Activated T-helper 2 cell treated with anti-CD3 and anti-CD28 coated beads, Interferon-gamma antibody, Interleukin-2, Interleukin-4, amounts not matched to agents 10 μg/mL and 5 μg/mL and 100 μg/mL, durations not matched to agents 14 hours and 24 hours and 36 hours (primary cell): ENCODE data around the gene MSLN. TPM values are rescaled to one million over a fixed set of nuclear protein-coding genes. Genes with fewer than 3 reads are reported as not detected.
"Not testable (repeated sequence)": the region's sequence is repeated elsewhere in the genome, so short reads cannot be mapped to it uniquely, and the experiment has no call there.

Source experiments
- DNase-seq: peaks from one replicate; pipeline ENCODE4 v3.0.0; 2021; ENCODE audit warnings: low spot score
- H3K27ac Mint-ChIP-seq: one replicate; pipeline ENCODE4 v1.8.0; 2021; ENCODE audit warnings: mixed read lengths
- H3K27me3 Mint-ChIP-seq: one replicate; pipeline ENCODE4 v1.8.0; 2021; ENCODE audit warnings: low read depth, mixed read lengths
- H3K36me3 Mint-ChIP-seq: one replicate; pipeline ENCODE4 v1.8.0; 2021; ENCODE audit warnings: low read depth, mixed read lengths
- H3K4me1 Mint-ChIP-seq: one replicate; pipeline ENCODE4 v1.8.0; 2021; ENCODE audit warnings: low read depth, mixed read lengths
- H3K4me3 Mint-ChIP-seq: one replicate; pipeline ENCODE4 v1.8.0; 2021; ENCODE audit warnings: low read depth, mild to moderate bottlenecking, moderate library complexity, mixed read lengths
- H3K9me3 Mint-ChIP-seq: one replicate; pipeline ENCODE4 v1.8.0; 2021; ENCODE audit warnings: mixed read lengths
- intact Hi-C: fragments of 100-400 bp; cut with micrococcal nuclease; formaldehyde crosslinking; loops from one replicate; pipeline ENCODE4 v1.15.1; 2023
- total RNA-seq: library from RNA; stranded (reverse); gene quantifications from 2 replicates; pipeline ENCODE4 v1.2.3, GENCODE V29; 2022

Gene MSLN
- not detected in 2 replicates for total RNA-seq

- Mint-ChIP-seq H3K9me3 (no peaks in the 10 kb centered on the region), H3K27me3 (no peaks in the 10 kb centered on the region), H3K4me1 (no peaks in the 10 kb centered on the region), H3K36me3 (no peaks in the 10 kb centered on the region), H3K4me3 (no peak within 1 kb of the TSS), H3K27ac (no peak within 1 kb of the TSS)
- intact Hi-C loops = no loop called here
- no peak for DNase-seq
These were observed at the start of gene MSLN for GRCh38 chr16:760545-761343. MSLN (plus strand) TSS chr16:760734; CDS start chr16:762681, 1,947 bp downstream.

- no peak overlapping the region for H3K4me3 Mint-ChIP-seq
These were observed 49.5 kb upstream of the MSLN start for GRCh38 chr16:711084-711483.

DNA sequence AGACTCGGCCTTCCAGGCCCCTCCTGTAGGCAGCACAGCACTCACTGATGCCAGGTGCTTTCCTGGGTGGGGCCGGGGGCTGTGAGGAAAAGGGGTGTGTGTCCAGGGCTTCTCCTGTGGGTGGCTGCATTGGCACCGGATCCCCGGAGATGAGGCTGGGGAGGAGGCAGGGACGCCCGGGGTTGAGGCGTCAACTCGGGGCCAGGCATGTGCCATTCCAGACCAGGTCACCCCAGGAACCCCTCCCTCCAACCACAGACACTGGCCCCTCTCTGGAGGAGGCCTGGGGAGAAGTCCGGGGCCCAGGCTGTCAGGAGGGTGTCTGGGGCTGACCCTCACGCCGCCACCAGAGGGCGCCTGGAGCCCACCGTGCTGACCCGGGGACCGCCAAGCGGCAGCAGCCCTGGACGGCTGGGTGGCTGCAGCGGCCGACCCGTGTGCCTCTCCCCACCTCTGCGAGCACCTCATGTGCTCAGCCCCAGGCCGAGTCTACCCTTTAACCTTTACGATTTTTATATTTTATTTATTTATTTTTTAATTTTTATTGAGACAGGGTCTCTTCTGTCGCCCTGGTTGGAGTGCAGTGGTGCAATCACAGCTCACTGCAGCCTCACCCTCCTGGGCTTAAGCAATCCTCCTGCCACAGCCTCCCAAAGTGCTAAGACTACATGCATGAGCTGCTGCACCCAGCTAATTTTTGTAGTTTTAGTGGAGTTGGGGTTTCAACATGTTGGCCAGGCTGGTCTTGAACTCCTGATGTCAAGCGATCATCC lies 48.8 kb upstream of the MSLN start:
- Mint-ChIP-seq H3K9me3 (no peaks in the 10 kb centered on the region), H3K27me3 (peaks cover 25% of the 10 kb centered on the region), H3K27ac (no peak overlapping the region), H3K4me1 (peaks cover 4% of the 10 kb centered on the region), H3K36me3 (no peaks in the 10 kb centered on the region), H3K4me3 (no peak overlapping the region)
- intact Hi-C loops = loop anchor here (1.0 kb wide), 1 partner anchor 74 kb away; no protein-coding TSS in a partner anchor
- peak; percentile 65 for DNase-seq

More at GRCh38 chr16:711084-711483, 49.5 kb upstream of the MSLN start:
- DNase-seq = no peak
- Mint-ChIP-seq H3K27ac (no peak overlapping the region), H3K4me1 (peaks cover 2% of the 10 kb centered on the region), H3K36me3 (no peaks in the 10 kb centered on the region), H3K27me3 (peaks cover 26% of the 10 kb centered on the region), H3K9me3 (no peaks in the 10 kb centered on the region)
- intact Hi-C loops = loop anchor here (1.0 kb wide), 1 partner anchor 74 kb away; no protein-coding TSS in a partner anchor

DNA sequence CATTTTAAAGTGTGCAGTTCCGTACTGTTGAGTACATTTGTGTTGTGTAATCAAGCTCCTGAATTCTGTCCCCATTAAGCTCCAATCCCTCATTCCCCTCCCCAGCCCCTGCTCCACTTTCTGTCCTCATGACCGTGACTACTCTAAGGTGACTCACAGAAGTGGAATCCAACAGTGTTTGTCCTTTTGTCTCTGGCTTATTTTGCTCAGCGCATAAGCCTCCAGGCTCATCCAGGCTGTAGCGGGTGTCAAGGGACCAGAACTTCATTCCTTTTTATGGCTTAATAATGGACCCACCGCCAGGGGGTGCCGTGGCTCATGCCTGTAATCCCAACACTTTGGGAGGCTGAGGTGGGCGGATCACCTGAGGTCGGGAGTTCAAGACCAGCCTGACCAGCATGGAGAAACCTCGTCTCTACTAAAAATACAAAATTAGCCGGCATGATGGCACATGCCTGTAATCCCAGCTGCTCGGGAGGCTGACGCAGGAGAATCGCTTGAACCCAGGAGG lies 47.7 kb upstream of the MSLN start:
- intact Hi-C loops, H3K36me3 Mint-ChIP-seq, H3K4me1 Mint-ChIP-seq, H3K4me3 Mint-ChIP-seq, H3K9me3 Mint-ChIP-seq, H3K27ac Mint-ChIP-seq: not testable (repeated sequence)
- DNase-seq = peak; percentile 49
- H3K27me3 Mint-ChIP-seq = peaks cover 19% of the 10 kb centered on the region

- Mint-ChIP-seq H3K27ac (no peak overlapping the region), H3K36me3 (no peaks in the 10 kb centered on the region), H3K9me3 (no peaks in the 10 kb centered on the region), H3K4me1 (peaks cover 5% of the 10 kb centered on the region), H3K4me3 (no peak overlapping the region), H3K27me3 (peaks cover 8% of the 10 kb centered on the region)
- intact Hi-C loops = no loop called here
- no peak for DNase-seq
These were observed 46.5 kb upstream of the MSLN start for GRCh38 chr16:714079-714478.

DNA sequence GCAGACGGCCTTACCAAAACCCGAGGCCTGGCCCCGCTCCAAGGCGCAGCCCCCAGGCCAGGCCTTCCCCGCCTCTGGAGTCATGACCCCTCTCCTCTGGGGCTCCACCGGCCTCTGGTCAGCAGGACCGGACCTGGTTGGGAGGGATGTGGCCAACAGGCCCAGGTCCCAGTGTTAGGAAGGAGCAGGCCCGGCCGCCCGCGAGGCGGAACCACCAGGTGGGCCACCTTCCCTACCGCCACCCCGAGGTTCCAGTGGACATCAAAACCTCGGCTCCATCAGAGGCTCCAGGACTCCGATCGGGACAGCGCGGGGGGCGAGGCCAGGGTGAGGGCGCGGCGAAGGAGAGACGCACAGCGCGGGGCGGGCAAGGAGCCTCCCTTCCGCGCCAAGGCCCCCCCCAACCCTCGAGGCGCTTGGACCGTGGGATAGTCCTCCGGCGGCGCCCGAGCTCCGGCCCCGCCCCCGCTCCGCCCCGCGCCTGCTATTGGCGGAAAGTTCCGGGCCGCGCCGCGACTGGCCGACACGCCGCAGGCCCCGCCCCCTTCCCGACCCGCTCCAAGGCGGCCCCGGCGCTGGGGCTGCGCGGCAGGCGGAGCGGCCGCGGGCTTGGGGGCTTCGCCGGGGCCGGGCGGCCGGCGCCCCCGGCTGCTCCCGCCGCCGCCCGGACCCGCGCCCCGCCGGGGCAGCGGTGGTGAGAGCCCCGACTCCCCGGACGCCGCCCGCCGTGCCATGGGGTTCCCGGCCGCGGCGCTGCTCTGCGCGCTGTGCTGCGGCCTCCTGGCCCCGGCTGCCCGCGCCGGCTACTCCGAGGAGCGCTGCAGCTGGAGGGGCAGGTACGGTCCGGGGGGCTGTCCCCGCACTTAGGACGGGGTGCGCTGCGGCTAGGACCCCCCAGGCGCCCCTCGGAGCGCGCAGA lies 45.7 kb upstream of the MSLN start, which contains the start of gene METRN:
TSS of gene METRN (plus strand) at position 561 of the 919 bp plus-strand sequence. CDS start at position 733, 172 bp downstream.
- peak within 1 kb of the TSS; percentile 65 for H3K4me3 Mint-ChIP-seq
- H3K27ac Mint-ChIP-seq = no peak within 1 kb of the TSS
- intact Hi-C loops = no loop called here
- no peaks in the 10 kb centered on the region for H3K9me3 Mint-ChIP-seq
- H3K36me3 Mint-ChIP-seq = no peaks in the 10 kb centered on the region
- H3K27me3 Mint-ChIP-seq = peaks cover 8% of the 10 kb centered on the region
- peak; percentile 86 for DNase-seq
- peaks cover 7% of the 10 kb centered on the region for H3K4me1 Mint-ChIP-seq

GRCh38 chr16:715477-716199 lies 44.9 kb upstream of the MSLN start:
- DNase-seq = no peak
- H3K9me3 Mint-ChIP-seq = no peaks in the 10 kb centered on the region
- intact Hi-C loops = no loop called here
- H3K27me3 Mint-ChIP-seq = peaks cover 8% of the 10 kb centered on the region
- no peaks in the 10 kb centered on the region for H3K36me3 Mint-ChIP-seq
- peak overlapping the region; percentile 65 for H3K4me3 Mint-ChIP-seq
- no peak overlapping the region for H3K27ac Mint-ChIP-seq
- peaks cover 12% of the 10 kb centered on the region for H3K4me1 Mint-ChIP-seq

DNA sequence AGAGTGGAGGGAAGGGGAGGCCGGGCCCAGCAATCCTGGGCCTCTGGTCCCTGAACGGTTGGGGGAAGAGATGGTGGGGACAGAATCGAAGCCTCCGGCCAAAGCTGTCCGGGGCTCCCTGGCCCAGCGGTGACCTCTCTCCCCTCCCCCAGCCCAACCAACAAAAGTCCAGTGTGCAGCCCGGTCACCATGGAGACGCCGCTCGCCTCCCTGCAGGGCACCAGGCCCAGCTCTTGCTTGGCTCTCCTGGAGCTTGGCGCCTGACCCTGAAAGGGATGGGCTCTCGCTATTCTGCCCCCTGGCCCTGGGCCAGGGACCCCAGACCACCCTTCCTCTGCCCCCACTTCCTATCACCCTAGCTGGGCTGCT lies 44.4 kb upstream of the MSLN start:
- Mint-ChIP-seq H3K27me3 (peaks cover 8% of the 10 kb centered on the region), H3K4me1 (peaks cover 12% of the 10 kb centered on the region), H3K9me3 (no peaks in the 10 kb centered on the region), H3K4me3 (peak overlapping the region; percentile 65), H3K27ac (no peak overlapping the region), H3K36me3 (no peaks in the 10 kb centered on the region)
- no peak for DNase-seq
- intact Hi-C loops = no loop called here

DNA sequence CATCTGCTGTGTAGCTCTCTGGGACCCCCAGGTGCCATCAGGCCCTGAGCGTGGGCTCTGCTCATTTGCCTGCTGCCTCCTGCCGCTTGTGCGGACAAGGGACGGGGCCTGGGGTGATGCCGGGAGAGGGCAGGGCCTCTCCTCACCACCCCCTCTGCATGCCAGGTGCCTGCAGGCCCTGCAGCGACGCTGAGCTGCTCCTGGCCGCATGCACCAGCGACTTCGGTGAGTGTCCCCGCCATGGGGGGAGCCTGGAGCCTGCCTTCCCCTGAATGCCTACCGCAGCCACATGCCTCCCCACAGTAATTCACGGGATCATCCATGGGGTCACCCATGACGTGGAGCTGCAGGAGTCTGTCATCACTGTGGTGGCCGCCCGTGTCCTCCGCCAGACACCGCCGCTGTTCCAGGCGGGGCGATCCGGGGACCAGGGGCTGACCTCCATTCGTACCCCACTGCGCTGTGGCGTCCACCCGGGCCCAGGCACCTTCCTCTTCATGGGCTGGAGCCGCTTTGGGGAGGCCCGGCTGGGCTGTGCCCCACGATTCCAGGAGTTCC lies 43.7 kb upstream of the MSLN start:
- H3K4me3 Mint-ChIP-seq = peak overlapping the region; percentile 65
- intact Hi-C loops = no loop called here
- no peaks in the 10 kb centered on the region for H3K36me3 Mint-ChIP-seq
- no peak for DNase-seq
- H3K27ac Mint-ChIP-seq = no peak overlapping the region
- peaks cover 12% of the 10 kb centered on the region for H3K4me1 Mint-ChIP-seq
- no peaks in the 10 kb centered on the region for H3K9me3 Mint-ChIP-seq
- peaks cover 8% of the 10 kb centered on the region for H3K27me3 Mint-ChIP-seq

GRCh38 chr16:717450-718245 lies 42.9 kb upstream of the MSLN start:
- no peaks in the 10 kb centered on the region for H3K9me3 Mint-ChIP-seq
- intact Hi-C loops = no loop called here

GRCh38 chr16:718389-718788 lies 42.1 kb upstream of the MSLN start:
- intact Hi-C loops = no loop called here
- H3K9me3 Mint-ChIP-seq = no peaks in the 10 kb centered on the region
- H3K4me3 Mint-ChIP-seq = no peak overlapping the region
- DNase-seq = no peak
- H3K36me3 Mint-ChIP-seq = no peaks in the 10 kb centered on the region
- peaks cover 4% of the 10 kb centered on the region for H3K27me3 Mint-ChIP-seq
- peaks cover 10% of the 10 kb centered on the region for H3K4me1 Mint-ChIP-seq
- H3K27ac Mint-ChIP-seq = no peak overlapping the region

More at GRCh38 chr16:717450-718245, 42.9 kb upstream of the MSLN start:
- Mint-ChIP-seq H3K27me3 (peaks cover 6% of the 10 kb centered on the region), H3K4me3 (no peak overlapping the region), H3K27ac (no peak overlapping the region), H3K36me3 (no peaks in the 10 kb centered on the region), H3K4me1 (peaks cover 12% of the 10 kb centered on the region)
- no peak for DNase-seq
